Neural cell (in vitro differentiated cells): ENCODE data around the gene THAP8. TPM values are rescaled to one million over a fixed set of nuclear protein-coding genes. Genes with fewer than 3 reads are reported as not detected.

ENCODE experiments used
- H2AFZ ChIP-seq: fragments of 200-600, 300-800 bp; sonication (generic), shearing (Covaris generic); 2 replicates; pipeline ENCODE4 v1.6.0; 2014; ENCODE audit warnings: low read depth, mild to moderate bottlenecking, antibody characterized with exemption, low read length, moderate library complexity
- H3F3A ChIP-seq: fragments of 200-600 bp; shearing (Covaris generic); 2 replicates; pipeline ENCODE4 v1.6.1; 2016; ENCODE audit warnings: mild to moderate bottlenecking, moderate library complexity, mixed read lengths, antibody characterized with exemption, low read length; ENCODE audit not compliant: insufficient read depth, poor library complexity, severe bottlenecking
- H3K27ac ChIP-seq: fragments of 200-600, 300-800 bp; sonication (generic), shearing (Covaris generic); 2 replicates; pipeline ENCODE4 v1.5.1; 2014; ENCODE audit warnings: mild to moderate bottlenecking, low read length, moderate library complexity
- H3K27me3 ChIP-seq: fragments of 300-800, 200-600 bp; sonication (generic), shearing (Covaris generic); 2 replicates; pipeline ENCODE4 v1.6.0; 2014; ENCODE audit warnings: mild to moderate bottlenecking, low read depth, low read length, moderate library complexity; ENCODE audit not compliant: insufficient read depth
- H3K36me3 ChIP-seq: fragments of 300-800, 200-600 bp; sonication (generic), shearing (Covaris generic); 2 replicates; pipeline ENCODE4 v1.5.1; 2014; ENCODE audit warnings: mild to moderate bottlenecking, antibody characterized with exemption, low read length, moderate library complexity; ENCODE audit not compliant: insufficient read depth
- H3K4me2 ChIP-seq: fragments of 300-800, 200-600 bp; sonication (generic), shearing (Covaris generic); 2 replicates; pipeline ENCODE4 v1.6.0; 2014; ENCODE audit warnings: mild to moderate bottlenecking, low read length
- H3K4me3 ChIP-seq: fragments of 300-800, 200-600 bp; sonication (generic), shearing (Covaris generic); 2 replicates; pipeline ENCODE4 v1.5.1; 2014; ENCODE audit warnings: mild to moderate bottlenecking, low read length, moderate library complexity
- H3K79me2 ChIP-seq: fragments of 200-600 bp; shearing (Covaris generic); replicated peaks from 2 replicates; pipeline ENCODE4 v1.6.0; 2014; ENCODE audit warnings: mild to moderate bottlenecking, low read length, moderate library complexity; ENCODE audit not compliant: insufficient read depth
- H3K9ac ChIP-seq: fragments of 300-800, 200-600 bp; sonication (generic), shearing (Covaris generic); 2 replicates; pipeline ENCODE4 v1.6.1; 2016; ENCODE audit warnings: mild to moderate bottlenecking, low read length, mixed read lengths
- H3K9me2 ChIP-seq: fragments of 200-600 bp; shearing (Covaris generic); 2 replicates; pipeline ENCODE4 v1.6.1; 2016; ENCODE audit warnings: mild to moderate bottlenecking, low read length, mixed read lengths; ENCODE audit not compliant: insufficient read depth
- H3K9me3 ChIP-seq: fragments of 200-600, 300-800 bp; sonication (generic), shearing (Covaris generic); 2 replicates; pipeline ENCODE4 v1.6.1; 2016; ENCODE audit warnings: mild to moderate bottlenecking, mixed run types, low read length, moderate library complexity, mixed read lengths
- H4K20me1 ChIP-seq: fragments of 200-600 bp; shearing (Covaris generic); 2 replicates; pipeline ENCODE4 v1.6.1; 2016; ENCODE audit warnings: mild to moderate bottlenecking, mixed run types; ENCODE audit not compliant: insufficient read depth
- CTCF ChIP-seq: fragments of 450-650 bp; IDR thresholded peaks from 2 replicates; pipeline ENCODE4 v1.5.1; 2014; ENCODE audit warnings: antibody characterized with exemption, mild to moderate bottlenecking, moderate library complexity; ENCODE audit not compliant: poor library complexity, severe bottlenecking
- EP300 ChIP-seq: fragments of 450-650 bp; conservative IDR thresholded peaks from 2 replicates; pipeline ENCODE4 v1.6.1; 2014; ENCODE audit warnings: antibody characterized with exemption, mild to moderate bottlenecking, moderate library complexity; ENCODE audit not compliant: poor library complexity, severe bottlenecking
- EZH2 ChIP-seq: fragments of 200-600, 300-800 bp; shearing (Covaris generic), sonication (generic); IDR thresholded peaks from 2 replicates; pipeline ENCODE4 v1.6.1; 2014; ENCODE audit warnings: antibody characterized with exemption, low read length, borderline replicate concordance, mild to moderate bottlenecking; ENCODE audit not compliant: insufficient read depth, poor library complexity, severe bottlenecking
- MXI1 ChIP-seq: fragments of 450-650 bp; conservative IDR thresholded peaks from 2 replicates; pipeline ENCODE4 v1.6.1; 2014; ENCODE audit warnings: antibody characterized with exemption, mild to moderate bottlenecking; ENCODE audit not compliant: poor library complexity, severe bottlenecking
- POLR2AphosphoS5 ChIP-seq: IDR thresholded peaks from 2 replicates; pipeline ENCODE4 v1.6.1; 2012
- RAD21 ChIP-seq: fragments of 450-650 bp; conservative IDR thresholded peaks from 2 replicates; pipeline ENCODE4 v1.6.1; 2014; ENCODE audit warnings: antibody characterized with exemption, mild to moderate bottlenecking, moderate library complexity
- SMC3 ChIP-seq: fragments of 450-650 bp; conservative IDR thresholded peaks from 2 replicates; pipeline ENCODE4 v1.6.1; 2014; ENCODE audit warnings: antibody characterized with exemption, mild to moderate bottlenecking, moderate library complexity; ENCODE audit not compliant: poor library complexity
- TAF1 ChIP-seq: IDR thresholded peaks from 2 replicates; pipeline ENCODE4 v1.6.1; 2012; ENCODE audit warnings: low read depth
- polyA plus RNA-seq: library from polyadenylated mRNA; depleted of rRNA; stranded (reverse); fragments of >200 nt; gene quantifications from 2 replicates; pipeline ENCODE4 v1.2.3, GENCODE V29; 2014
- TF ChIP-seq, protein P1 (sequence below): IDR thresholded peaks from 2 replicates; pipeline ENCODE4 v1.6.1; 2012; ENCODE audit warnings: borderline replicate concordance

The THAP8 gene
- polyA plus RNA-seq, 1 donor from 2014 or later, result 5.5 TPM

DNA sequence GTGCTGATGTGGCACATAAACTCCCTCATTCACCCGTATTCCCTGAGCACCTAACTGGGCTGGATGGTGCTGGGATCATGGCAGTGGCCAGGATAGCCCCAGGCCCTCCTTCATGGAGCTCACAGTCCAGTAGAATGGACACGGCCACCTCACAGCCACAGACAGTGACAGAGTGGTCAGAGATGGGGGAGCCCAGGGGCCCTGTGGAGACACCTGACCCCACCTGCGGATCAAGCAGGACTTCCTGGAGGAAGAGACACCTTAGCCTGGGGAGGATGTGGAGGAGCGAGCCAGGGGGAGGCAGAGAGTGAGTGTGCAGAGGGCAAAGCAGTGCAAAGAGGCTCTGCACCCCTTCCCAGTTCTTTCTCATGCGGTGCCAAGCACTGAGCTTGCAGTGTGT lies 35.8 kb upstream of the THAP8 start:
- no peak overlapping the region for H3K4me2 ChIP-seq
- no peaks in the 10 kb centered on the region for H3K79me2 ChIP-seq
- no peak overlapping the region for H3K4me3 ChIP-seq
- no peak overlapping the region for H2AFZ ChIP-seq
- H3F3A ChIP-seq, result no peaks in the 10 kb centered on the region
- no peaks in the 10 kb centered on the region for H3K9me2 ChIP-seq
- TF ChIP-seq RAD21, result no peak
- H4K20me1 ChIP-seq, result no peaks in the 10 kb centered on the region
- no peaks in the 10 kb centered on the region for H3K27me3 ChIP-seq
- no peak overlapping the region for H3K27ac ChIP-seq
- no peaks in the 10 kb centered on the region for H3K36me3 ChIP-seq
- H3K9me3 ChIP-seq, result no peaks in the 10 kb centered on the region
- no peak overlapping the region for H3K9ac ChIP-seq

DNA sequence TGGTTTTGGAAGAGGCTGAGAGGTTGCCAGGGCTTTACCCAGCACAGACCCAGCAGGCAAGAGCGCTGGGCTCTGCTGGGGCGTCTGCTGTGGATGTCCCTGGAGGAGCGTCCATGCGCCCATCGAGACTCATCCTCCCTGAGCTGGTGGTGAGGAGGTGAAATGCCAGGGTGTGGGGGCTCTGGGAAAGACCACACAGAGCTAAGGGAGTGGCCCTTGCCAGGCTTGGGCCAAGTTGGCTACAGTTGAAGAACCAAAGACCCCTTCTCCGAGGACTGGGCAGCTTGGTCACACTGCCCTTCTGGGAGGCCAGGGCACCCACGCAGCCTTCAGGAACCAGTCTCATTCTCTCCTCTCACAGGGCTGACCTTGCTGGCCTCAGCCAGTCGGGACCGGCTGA lies 32.2 kb upstream of the THAP8 start:
- TF ChIP-seq TAF1 (no peak), EP300 (no peak), RAD21 (no peak), POLR2AphosphoS5 (no peak), EZH2 (no peak), MXI1 (no peak), SMC3 (no peak)
- TF ChIP-seq, protein P1, sequence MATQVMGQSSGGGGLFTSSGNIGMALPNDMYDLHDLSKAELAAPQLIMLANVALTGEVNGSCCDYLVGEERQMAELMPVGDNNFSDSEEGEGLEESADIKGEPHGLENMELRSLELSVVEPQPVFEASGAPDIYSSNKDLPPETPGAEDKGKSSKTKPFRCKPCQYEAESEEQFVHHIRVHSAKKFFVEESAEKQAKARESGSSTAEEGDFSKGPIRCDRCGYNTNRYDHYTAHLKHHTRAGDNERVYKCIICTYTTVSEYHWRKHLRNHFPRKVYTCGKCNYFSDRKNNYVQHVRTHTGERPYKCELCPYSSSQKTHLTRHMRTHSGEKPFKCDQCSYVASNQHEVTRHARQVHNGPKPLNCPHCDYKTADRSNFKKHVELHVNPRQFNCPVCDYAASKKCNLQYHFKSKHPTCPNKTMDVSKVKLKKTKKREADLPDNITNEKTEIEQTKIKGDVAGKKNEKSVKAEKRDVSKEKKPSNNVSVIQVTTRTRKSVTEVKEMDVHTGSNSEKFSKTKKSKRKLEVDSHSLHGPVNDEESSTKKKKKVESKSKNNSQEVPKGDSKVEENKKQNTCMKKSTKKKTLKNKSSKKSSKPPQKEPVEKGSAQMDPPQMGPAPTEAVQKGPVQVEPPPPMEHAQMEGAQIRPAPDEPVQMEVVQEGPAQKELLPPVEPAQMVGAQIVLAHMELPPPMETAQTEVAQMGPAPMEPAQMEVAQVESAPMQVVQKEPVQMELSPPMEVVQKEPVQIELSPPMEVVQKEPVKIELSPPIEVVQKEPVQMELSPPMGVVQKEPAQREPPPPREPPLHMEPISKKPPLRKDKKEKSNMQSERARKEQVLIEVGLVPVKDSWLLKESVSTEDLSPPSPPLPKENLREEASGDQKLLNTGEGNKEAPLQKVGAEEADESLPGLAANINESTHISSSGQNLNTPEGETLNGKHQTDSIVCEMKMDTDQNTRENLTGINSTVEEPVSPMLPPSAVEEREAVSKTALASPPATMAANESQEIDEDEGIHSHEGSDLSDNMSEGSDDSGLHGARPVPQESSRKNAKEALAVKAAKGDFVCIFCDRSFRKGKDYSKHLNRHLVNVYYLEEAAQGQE, result no peak
- no peaks in the 10 kb centered on the region for H3K9me3 ChIP-seq
- no peak overlapping the region for H3K4me3 ChIP-seq
- no peaks in the 10 kb centered on the region for H3K27me3 ChIP-seq
- no peaks in the 10 kb centered on the region for H4K20me1 ChIP-seq
- no peak overlapping the region for H3K9ac ChIP-seq
- H3K9me2 ChIP-seq, result no peaks in the 10 kb centered on the region
- H3K79me2 ChIP-seq, result no peaks in the 10 kb centered on the region
- no peak overlapping the region for H3K27ac ChIP-seq
- no peak overlapping the region for H3K4me2 ChIP-seq
- no peaks in the 10 kb centered on the region for H3K36me3 ChIP-seq
- H3F3A ChIP-seq, result no peaks in the 10 kb centered on the region
- no peak overlapping the region for H2AFZ ChIP-seq

GRCh38 chr19:36084231-36085009 lies 30.3 kb upstream of the THAP8 start:
- Histone ChIP-seq H3K9ac (no peak overlapping the region), H3K4me2 (no peak overlapping the region), H3K36me3 (no peaks in the 10 kb centered on the region), H3K4me3 (no peak overlapping the region), H3K27me3 (no peaks in the 10 kb centered on the region), H2AFZ (no peak overlapping the region), H3K79me2 (no peaks in the 10 kb centered on the region), H3K9me3 (no peaks in the 10 kb centered on the region), H3K9me2 (no peaks in the 10 kb centered on the region), H3F3A (no peaks in the 10 kb centered on the region), H3K27ac (no peak overlapping the region), H4K20me1 (no peaks in the 10 kb centered on the region)
- TF ChIP-seq EP300, result no peak
- TF ChIP-seq, protein P1, result no peak
- no peak for TF ChIP-seq MXI1
- no peak for TF ChIP-seq TAF1
- no peak for TF ChIP-seq SMC3
- no peak for TF ChIP-seq POLR2AphosphoS5
- TF ChIP-seq RAD21, result no peak
- TF ChIP-seq EZH2, result no peak
- no peak for TF ChIP-seq CTCF
